ENCODE data around the gene WFIKKN2.
A peak's percentile ranks its signal among the peaks of the same experiment; 100 is the strongest.

WFIKKN2 gene

DNA sequence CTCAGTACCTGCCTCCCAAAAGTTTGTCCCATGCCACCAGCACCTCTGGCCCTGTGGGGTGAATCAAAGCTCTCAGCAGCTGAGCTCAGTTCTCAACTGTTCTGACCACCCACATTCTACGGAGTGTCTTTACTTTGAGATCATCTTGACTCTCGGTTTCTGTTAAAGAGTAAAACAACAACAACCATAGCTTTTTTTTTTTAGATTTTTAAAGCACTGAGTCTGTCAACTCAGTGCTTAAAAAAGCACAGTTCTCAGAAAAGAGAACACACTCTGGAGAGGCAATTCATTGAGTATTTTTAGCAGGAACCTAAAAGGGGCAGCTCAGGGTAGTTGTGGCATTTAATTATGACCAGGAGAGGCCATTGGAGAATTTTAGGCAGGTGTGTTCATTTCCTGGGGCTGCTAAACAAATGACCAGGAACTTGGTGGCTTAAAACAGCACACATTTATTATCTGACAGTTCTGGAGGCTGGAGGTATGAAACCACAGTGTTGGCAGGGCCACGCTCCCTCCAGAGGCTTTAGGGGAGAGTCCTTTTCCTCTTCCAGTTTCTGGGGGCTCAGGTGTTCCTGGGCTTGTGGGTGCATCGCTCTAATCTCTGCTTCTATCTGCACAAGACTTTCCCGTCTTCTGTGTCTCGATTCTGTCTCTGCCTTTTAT, 6.7 kb upstream of the WFIKKN2 start:
- H3K27ac ChIP-seq (ENCODE audit: low read length), result no peak overlapping the region
- H3K36me3 ChIP-seq (ENCODE audit: control insufficient read depth in 2 of 2, insufficient read depth in 2 of 2, low read length in 2 of 2), result no peaks in the 10 kb centered on the region
- no peak overlapping the region for H3K9ac ChIP-seq (ENCODE audit: low read length in 2 of 2)
- no peaks in the 10 kb centered on the region for H3K27me3 ChIP-seq (ENCODE audit: control insufficient read depth in 1 of 2, insufficient read depth in 2 of 2, low read length in 2 of 2)
- peaks cover 2% of the 10 kb centered on the region for H3K4me1 ChIP-seq (ENCODE audit: control insufficient read depth, insufficient read depth, low read length)
- no peaks in the 10 kb centered on the region for H3K9me3 ChIP-seq (ENCODE audit: control insufficient read depth in 2 of 2, low read length in 2 of 2)
- no peak overlapping the region for H3K4me3 ChIP-seq (ENCODE audit: low read length in 2 of 2)

DNA sequence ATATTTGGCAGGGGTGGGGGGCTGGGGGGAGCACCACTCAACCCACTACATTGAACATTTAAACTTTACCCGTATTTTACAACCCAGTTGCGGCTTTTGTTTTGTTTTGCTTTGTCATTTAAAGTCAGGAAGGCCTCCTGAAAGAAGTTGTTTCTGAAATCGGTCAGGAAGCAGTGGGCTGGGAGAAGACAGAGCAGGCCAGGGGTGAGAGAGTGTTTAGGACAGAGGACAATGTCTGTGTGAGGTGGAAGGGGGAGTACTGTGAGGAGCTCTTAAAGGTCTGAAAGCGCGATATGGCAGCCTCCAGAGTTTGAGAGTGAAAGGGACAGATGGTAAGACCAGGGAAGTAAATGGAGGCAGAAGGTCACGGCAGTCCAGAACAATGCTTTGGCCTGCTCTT, 6.1 kb upstream of the WFIKKN2 start:
- Histone ChIP-seq H3K9me3 (ENCODE audit: control insufficient read depth in 2 of 2, low read length in 2 of 2) (no peaks in the 10 kb centered on the region), H3K4me3 (ENCODE audit: low read length in 2 of 2) (no peak overlapping the region), H3K4me1 (ENCODE audit: control insufficient read depth, insufficient read depth, low read length) (peaks cover 2% of the 10 kb centered on the region), H3K27ac (ENCODE audit: low read length) (no peak overlapping the region), H3K9ac (ENCODE audit: low read length in 2 of 2) (no peak overlapping the region), H3K27me3 (ENCODE audit: control insufficient read depth in 1 of 2, insufficient read depth in 2 of 2, low read length in 2 of 2) (no peaks in the 10 kb centered on the region), H3K36me3 (ENCODE audit: control insufficient read depth in 2 of 2, insufficient read depth in 2 of 2, low read length in 2 of 2) (no peaks in the 10 kb centered on the region)

DNA sequence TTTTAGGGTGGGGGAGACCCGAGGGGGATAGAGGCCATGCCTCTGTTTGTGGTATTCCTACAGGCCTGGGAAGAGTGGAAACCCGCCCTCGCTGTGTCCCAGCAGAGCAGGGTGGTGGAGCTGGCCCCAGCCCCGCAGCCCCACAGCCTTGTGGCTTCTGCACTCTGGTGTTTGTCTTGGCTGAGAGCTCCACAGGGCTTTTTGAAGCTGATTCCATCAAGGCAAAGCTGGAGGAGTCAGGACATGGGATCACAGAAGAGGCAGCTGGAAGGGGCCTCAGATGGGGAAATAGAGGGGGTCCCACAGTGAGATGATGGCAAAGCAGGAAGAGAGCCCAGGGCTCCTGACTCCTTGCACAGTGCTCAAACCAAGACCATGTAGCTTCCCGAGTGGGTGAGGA, 5.0 kb upstream of the WFIKKN2 start:
- Histone ChIP-seq H3K27ac (ENCODE audit: low read length) (no peak overlapping the region), H3K27me3 (ENCODE audit: control insufficient read depth in 1 of 2, insufficient read depth in 2 of 2, low read length in 2 of 2) (no peaks in the 10 kb centered on the region), H3K9me3 (ENCODE audit: control insufficient read depth in 2 of 2, low read length in 2 of 2) (no peaks in the 10 kb centered on the region), H3K4me1 (ENCODE audit: control insufficient read depth, insufficient read depth, low read length) (peaks cover 11% of the 10 kb centered on the region), H3K9ac (ENCODE audit: low read length in 2 of 2) (no peak overlapping the region), H3K36me3 (ENCODE audit: control insufficient read depth in 2 of 2, insufficient read depth in 2 of 2, low read length in 2 of 2) (no peaks in the 10 kb centered on the region), H3K4me3 (ENCODE audit: low read length in 2 of 2) (no peak overlapping the region)

DNA sequence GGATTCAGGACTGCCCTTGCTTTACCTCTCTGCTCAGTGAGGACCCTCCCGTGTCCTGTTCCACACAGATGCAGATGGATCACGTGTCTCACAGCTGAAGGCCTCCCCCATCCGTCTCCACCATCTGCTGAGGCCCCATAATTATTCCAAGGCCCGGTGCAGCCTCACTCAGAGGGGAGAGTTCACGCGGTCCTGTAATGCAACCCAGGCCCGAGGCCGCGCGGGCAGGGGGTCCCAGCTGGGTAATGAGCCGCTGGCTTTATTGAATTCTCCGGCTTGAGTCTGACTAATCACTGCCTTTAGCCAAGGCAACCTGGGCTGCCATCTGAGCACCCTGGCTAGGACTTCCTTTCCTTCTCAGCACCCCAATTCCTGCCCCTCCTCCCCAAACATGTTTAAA, 4.4 kb upstream of the WFIKKN2 start:
- H3K4me1 ChIP-seq (ENCODE audit: control insufficient read depth, insufficient read depth, low read length), result peaks cover 13% of the 10 kb centered on the region
- no peak overlapping the region for H3K4me3 ChIP-seq (ENCODE audit: low read length in 2 of 2)
- no peaks in the 10 kb centered on the region for H3K9me3 ChIP-seq (ENCODE audit: control insufficient read depth in 2 of 2, low read length in 2 of 2)
- no peaks in the 10 kb centered on the region for H3K27me3 ChIP-seq (ENCODE audit: control insufficient read depth in 1 of 2, insufficient read depth in 2 of 2, low read length in 2 of 2)
- no peak overlapping the region for H3K9ac ChIP-seq (ENCODE audit: low read length in 2 of 2)
- H3K36me3 ChIP-seq (ENCODE audit: control insufficient read depth in 2 of 2, insufficient read depth in 2 of 2, low read length in 2 of 2), result no peaks in the 10 kb centered on the region
- no peak overlapping the region for H3K27ac ChIP-seq (ENCODE audit: low read length)

DNA sequence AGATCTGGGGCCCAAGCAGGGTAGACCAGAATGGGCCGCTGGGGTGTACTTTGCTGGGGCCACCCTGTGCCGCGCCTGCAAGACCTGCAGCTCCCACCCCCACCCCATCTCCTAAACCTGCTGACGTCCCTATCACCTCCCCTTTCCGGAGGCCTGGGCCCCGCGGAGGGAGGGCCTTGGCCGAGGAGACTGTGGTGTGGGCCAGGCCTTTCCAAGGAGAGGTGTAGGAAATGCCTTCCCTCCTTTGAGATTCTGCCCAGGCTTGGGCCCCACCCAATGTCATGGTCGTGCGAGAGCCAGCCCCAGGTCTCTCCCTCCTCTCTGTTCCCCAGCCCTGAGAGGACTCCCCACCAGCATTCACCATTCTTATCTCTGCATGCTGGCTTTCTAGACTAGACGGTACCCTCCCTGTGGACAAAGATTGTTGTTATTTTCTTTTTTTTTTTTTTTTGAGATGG, 3.9 kb upstream of the WFIKKN2 start:
- Histone ChIP-seq H3K27me3 (ENCODE audit: control insufficient read depth in 1 of 2, insufficient read depth in 2 of 2, low read length in 2 of 2) (no peaks in the 10 kb centered on the region), H3K4me1 (ENCODE audit: control insufficient read depth, insufficient read depth, low read length) (peaks cover 13% of the 10 kb centered on the region), H3K27ac (ENCODE audit: low read length) (no peak overlapping the region), H3K4me3 (ENCODE audit: low read length in 2 of 2) (no peak overlapping the region), H3K9me3 (ENCODE audit: control insufficient read depth in 2 of 2, low read length in 2 of 2) (no peaks in the 10 kb centered on the region), H3K36me3 (ENCODE audit: control insufficient read depth in 2 of 2, insufficient read depth in 2 of 2, low read length in 2 of 2) (no peaks in the 10 kb centered on the region), H3K9ac (ENCODE audit: low read length in 2 of 2) (no peak overlapping the region)

DNA sequence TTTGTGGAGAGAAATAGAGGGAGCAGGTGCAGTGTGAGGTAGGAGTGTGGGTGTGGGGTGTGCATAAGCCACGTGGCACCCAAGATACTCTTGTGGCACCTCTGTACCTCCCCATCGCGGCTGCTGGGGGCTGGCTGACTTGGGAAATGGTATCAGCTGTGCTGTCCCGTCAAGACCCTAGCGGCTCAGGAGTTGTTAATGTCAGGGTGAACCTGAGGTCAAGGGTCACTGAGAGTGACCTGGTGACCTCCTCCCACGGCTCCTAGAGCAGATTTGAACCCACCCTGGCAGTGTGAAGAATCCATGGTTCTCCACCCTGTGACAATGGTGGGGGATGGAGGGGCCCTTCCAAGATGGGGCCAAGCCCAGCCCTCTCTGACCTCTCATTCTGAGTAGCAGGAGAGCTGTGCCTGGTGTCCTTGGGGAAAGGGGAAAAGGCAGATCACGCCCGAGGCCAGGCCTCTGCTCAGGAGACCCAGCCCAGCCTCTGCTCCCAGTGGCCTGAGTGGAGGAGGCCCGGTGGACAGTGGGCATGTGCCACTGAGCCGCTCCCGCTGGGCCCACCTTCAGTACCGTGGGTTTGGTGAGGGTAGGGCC, 3.0 kb upstream of the WFIKKN2 start:
- Histone ChIP-seq H3K27me3 (ENCODE audit: control insufficient read depth in 1 of 2, insufficient read depth in 2 of 2, low read length in 2 of 2) (no peaks in the 10 kb centered on the region), H3K4me1 (ENCODE audit: control insufficient read depth, insufficient read depth, low read length) (peaks cover 13% of the 10 kb centered on the region), H3K36me3 (ENCODE audit: control insufficient read depth in 2 of 2, insufficient read depth in 2 of 2, low read length in 2 of 2) (no peaks in the 10 kb centered on the region), H3K9me3 (ENCODE audit: control insufficient read depth in 2 of 2, low read length in 2 of 2) (no peaks in the 10 kb centered on the region), H3K9ac (ENCODE audit: low read length in 2 of 2) (no peak overlapping the region), H3K27ac (ENCODE audit: low read length) (no peak overlapping the region), H3K4me3 (ENCODE audit: low read length in 2 of 2) (no peak overlapping the region)

DNA sequence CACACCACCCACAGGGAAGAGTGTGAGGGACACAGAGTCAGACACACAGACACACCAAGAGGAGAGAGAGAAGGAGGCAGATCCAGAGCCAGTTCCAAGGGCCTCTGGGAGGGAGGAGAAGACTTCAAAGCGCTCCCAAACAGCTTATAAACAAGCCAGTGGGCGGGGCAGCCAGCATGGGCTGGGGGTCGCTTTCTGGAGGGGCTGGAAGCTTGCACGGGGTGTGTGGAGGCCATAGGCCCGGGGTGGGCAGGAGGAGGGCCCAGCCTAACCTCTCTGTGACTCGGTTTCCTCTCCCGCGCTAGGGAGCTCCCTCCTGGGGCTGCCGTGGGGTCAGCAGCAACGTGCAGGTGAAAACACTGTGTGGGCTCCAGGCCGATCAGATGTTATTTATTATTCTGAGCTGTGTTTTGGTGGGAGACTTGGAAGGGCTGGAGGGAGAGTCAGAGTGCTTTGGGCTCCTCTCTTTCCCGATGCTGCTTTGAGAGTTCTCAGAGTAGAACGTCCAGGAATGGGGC, 2.5 kb upstream of the WFIKKN2 start:
- Histone ChIP-seq H3K4me3 (ENCODE audit: low read length in 2 of 2) (no peak overlapping the region), H3K9ac (ENCODE audit: low read length in 2 of 2) (no peak overlapping the region), H3K36me3 (ENCODE audit: control insufficient read depth in 2 of 2, insufficient read depth in 2 of 2, low read length in 2 of 2) (no peaks in the 10 kb centered on the region), H3K4me1 (ENCODE audit: control insufficient read depth, insufficient read depth, low read length) (peaks cover 13% of the 10 kb centered on the region), H3K9me3 (ENCODE audit: control insufficient read depth in 2 of 2, low read length in 2 of 2) (no peaks in the 10 kb centered on the region), H3K27ac (ENCODE audit: low read length) (no peak overlapping the region), H3K27me3 (ENCODE audit: control insufficient read depth in 1 of 2, insufficient read depth in 2 of 2, low read length in 2 of 2) (no peaks in the 10 kb centered on the region)

DNA sequence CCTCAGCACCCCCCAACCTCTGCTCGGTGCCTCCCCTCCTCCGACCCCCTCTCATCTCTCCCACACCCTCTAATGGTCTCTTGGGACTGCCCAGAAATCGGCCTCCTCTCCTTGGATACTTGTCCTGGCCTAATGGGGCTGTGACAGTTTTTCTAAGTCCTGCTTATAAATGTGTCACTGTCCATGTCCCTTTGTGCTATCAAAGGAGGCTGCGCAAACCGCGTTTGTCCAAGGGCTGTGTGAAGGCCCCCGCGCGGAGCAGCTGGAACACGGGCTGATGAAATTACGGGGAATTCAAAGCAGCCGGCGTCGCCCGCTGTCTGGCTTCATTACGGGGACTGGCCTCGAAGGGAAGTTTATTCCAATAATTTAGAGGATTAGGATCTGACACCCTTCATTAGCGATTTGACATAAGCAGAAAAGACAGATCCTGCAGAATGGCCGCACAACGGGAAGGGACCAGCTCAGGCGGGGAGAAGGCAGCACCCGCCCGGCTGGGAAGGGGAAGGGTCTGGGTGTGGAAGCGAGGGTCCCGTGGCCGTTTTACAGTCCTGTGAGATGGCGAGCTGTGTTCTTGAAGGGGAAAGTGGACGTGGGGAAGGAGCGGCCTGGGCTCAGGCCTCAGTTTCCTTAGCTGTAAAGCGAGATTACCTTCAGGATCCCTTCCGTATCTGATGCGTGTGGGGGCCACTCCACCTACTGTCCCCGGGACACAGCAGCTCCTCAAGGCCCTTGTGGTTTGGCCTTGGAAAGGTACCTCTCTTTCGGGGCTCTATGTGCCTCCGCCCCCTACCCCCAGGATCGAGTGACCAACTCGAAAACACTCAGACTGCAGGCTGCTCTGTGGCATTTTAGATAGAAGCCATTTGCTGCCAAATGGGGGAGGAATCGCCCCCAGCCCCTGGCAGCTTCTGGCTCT, 1.6 kb upstream of the WFIKKN2 start:
- Histone ChIP-seq H3K27ac (ENCODE audit: low read length) (no peak overlapping the region), H3K9ac (ENCODE audit: low read length in 2 of 2) (no peak overlapping the region), H3K9me3 (ENCODE audit: control insufficient read depth in 2 of 2, low read length in 2 of 2) (no peaks in the 10 kb centered on the region)

DNA sequence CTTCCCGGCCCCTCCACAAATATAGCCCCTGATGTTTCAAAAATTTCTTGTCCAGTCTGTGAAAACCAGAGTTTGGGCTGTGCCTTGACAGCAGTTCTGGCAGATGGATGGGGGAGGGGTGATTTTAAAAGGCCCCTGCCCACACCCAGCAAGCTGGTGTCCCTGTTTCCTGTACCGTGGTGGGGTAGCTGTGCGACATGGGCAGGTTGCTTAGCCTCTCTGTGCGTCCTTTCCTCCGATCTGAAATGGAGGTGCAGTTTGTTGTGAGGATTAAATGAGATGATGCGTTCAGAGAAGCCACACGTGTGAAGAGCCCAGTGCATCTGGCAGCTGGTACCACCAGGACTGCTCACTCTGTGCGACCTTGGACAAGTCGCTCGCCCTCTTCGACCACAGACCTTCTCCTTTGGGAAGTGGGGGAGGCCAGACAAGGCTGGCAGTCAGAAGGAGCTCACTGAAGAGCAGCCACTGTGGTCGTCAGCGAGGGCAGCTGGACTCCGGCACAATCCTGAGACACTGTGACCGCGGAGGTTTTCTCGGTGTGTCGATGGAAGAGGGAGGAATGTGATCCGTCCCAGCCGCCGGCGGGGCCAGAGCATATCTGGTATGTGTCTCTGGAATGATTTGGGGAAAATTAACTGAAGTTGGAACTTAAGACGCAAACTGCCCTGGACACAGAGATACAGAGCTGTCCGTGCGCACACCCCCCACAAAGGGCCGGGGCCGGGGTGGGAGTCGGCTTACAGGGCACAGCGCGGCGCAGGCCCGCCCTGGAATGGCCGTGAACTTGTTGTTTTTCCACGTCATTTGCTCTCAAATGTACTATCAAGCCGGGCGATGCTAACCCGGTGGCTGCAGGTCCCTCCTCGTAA, 721 bp upstream of the WFIKKN2 start:
- Histone ChIP-seq H3K9ac (ENCODE audit: low read length in 2 of 2) (peak overlapping the region; percentile 1 to 51), H3K4me3 (ENCODE audit: low read length in 2 of 2) (peak overlapping the region; percentile 17 to 67), H3K27ac (ENCODE audit: low read length) (no peak overlapping the region), H3K4me1 (ENCODE audit: control insufficient read depth, insufficient read depth, low read length) (peaks cover 13% of the 10 kb centered on the region), H3K9me3 (ENCODE audit: control insufficient read depth in 2 of 2, low read length in 2 of 2) (no peaks in the 10 kb centered on the region), H3K36me3 (ENCODE audit: control insufficient read depth in 2 of 2, insufficient read depth in 2 of 2, low read length in 2 of 2) (no peaks in the 10 kb centered on the region), H3K27me3 (ENCODE audit: control insufficient read depth in 1 of 2, insufficient read depth in 2 of 2, low read length in 2 of 2) (no peaks in the 10 kb centered on the region)

More for the DNA sequence above, 1.6 kb upstream of the WFIKKN2 start:
- Histone ChIP-seq H3K27me3 (ENCODE audit: control insufficient read depth in 1 of 2, insufficient read depth in 2 of 2, low read length in 2 of 2) (no peaks in the 10 kb centered on the region), H3K4me3 (ENCODE audit: low read length in 2 of 2) (no peak overlapping the region), H3K36me3 (ENCODE audit: control insufficient read depth in 2 of 2, insufficient read depth in 2 of 2, low read length in 2 of 2) (no peaks in the 10 kb centered on the region), H3K4me1 (ENCODE audit: control insufficient read depth, insufficient read depth, low read length) (peaks cover 13% of the 10 kb centered on the region)

DNA sequence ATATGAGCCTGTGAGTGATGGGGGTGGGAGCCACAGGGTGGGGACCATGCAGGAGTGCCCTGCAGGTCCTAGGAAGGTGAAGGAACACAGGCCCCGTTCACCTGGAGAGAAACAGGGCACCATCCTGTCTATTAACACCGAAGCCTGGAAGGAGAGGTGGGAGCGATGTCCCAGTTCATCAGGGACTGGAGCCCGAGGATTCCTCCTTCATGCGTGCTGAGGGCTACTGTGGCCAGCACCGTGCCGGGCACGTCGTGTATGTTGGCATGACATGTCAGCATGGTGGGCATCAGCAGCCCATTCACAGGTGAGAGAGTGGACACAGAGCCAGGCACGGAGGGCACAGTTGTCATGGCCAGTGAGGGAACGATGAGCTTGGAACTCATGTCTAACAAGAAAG, 1.4 kb downstream of the WFIKKN2 start:
- Histone ChIP-seq H3K27me3 (ENCODE audit: control insufficient read depth in 1 of 2, insufficient read depth in 2 of 2, low read length in 2 of 2) (no peaks in the 10 kb centered on the region), H3K9me3 (ENCODE audit: control insufficient read depth in 2 of 2, low read length in 2 of 2) (no peaks in the 10 kb centered on the region), H3K4me1 (ENCODE audit: control insufficient read depth, insufficient read depth, low read length) (peaks cover 14% of the 10 kb centered on the region), H3K36me3 (ENCODE audit: control insufficient read depth in 2 of 2, insufficient read depth in 2 of 2, low read length in 2 of 2) (no peaks in the 10 kb centered on the region), H3K4me3 (ENCODE audit: low read length in 2 of 2) (no peak overlapping the region), H3K27ac (ENCODE audit: low read length) (no peak overlapping the region), H3K9ac (ENCODE audit: low read length in 2 of 2) (no peak overlapping the region)
